GM23338 (cell line): ENCODE measurements around the gene PTPN21. TPM values are rescaled to one million over a fixed set of nuclear protein-coding genes. Genes with fewer than 3 reads are reported as not detected.

ENCODE experiments used
- ATAC-seq: fragments of 200-7000 bp; cut with Tn5 transposase; 3 replicates; pipeline ENCODE4 v1.9.1; 2020
- DNase-seq: peaks from one replicate; pipeline ENCODE4 v3.0.0-alpha.2; 2015; ENCODE audit warnings: low spot score
- H2AFZ ChIP-seq: fragments of 200-600 bp; sonication (generic); 2 replicates; pipeline ENCODE4 v1.8.0; 2016; ENCODE audit warnings: antibody characterized with exemption, mild to moderate bottlenecking, moderate library complexity
- H3F3A ChIP-seq: fragments of 200-600 bp; sonication (generic); replicated peaks from 2 replicates; pipeline ENCODE4 v1.8.0; 2017; ENCODE audit warnings: antibody characterized with exemption, mixed run types, low read depth
- H3K27ac ChIP-seq: fragments of 200-600 bp; sonication (generic); 2 replicates; pipeline ENCODE4 v1.6.1; 2016; ENCODE audit warnings: low read depth
- H3K27me3 ChIP-seq: fragments of 200-600 bp; sonication (generic); 2 replicates; pipeline ENCODE4 v1.8.0; 2016; ENCODE audit warnings: mild to moderate bottlenecking, mixed run types, moderate library complexity; ENCODE audit not compliant: insufficient read depth
- H3K36me3 ChIP-seq: fragments of 200-600 bp; sonication (generic); 2 replicates; pipeline ENCODE4 v1.8.0; 2016; ENCODE audit warnings: mild to moderate bottlenecking; ENCODE audit not compliant: insufficient read depth
- H3K4me1 ChIP-seq: fragments of 200-600 bp; sonication (generic); 2 replicates; pipeline ENCODE4 v1.8.0; 2016; ENCODE audit warnings: mild to moderate bottlenecking, moderate library complexity; ENCODE audit not compliant: insufficient read depth
- H3K4me2 ChIP-seq: fragments of 200-600 bp; sonication (generic); 2 replicates; pipeline ENCODE4 v1.7.1; 2017; ENCODE audit warnings: mixed run types
- H3K4me3 ChIP-seq: fragments of 200-600 bp; sonication (generic); 2 replicates; pipeline ENCODE4 v1.6.1; 2016; ENCODE audit warnings: mixed run types
- H3K79me2 ChIP-seq: fragments of 200-600 bp; sonication (generic); replicated peaks from 2 replicates; pipeline ENCODE4 v1.8.0; 2017; ENCODE audit warnings: mild to moderate bottlenecking; ENCODE audit not compliant: insufficient read depth
- H3K9me2 ChIP-seq: fragments of 200-600 bp; sonication (generic); 2 replicates; pipeline ENCODE4 v1.8.0; 2017; ENCODE audit not compliant: insufficient read depth
- H4K20me1 ChIP-seq: fragments of 200-600 bp; sonication (generic); replicated peaks from 2 replicates; pipeline ENCODE4 v1.8.0; 2017; ENCODE audit warnings: mild to moderate bottlenecking; ENCODE audit not compliant: insufficient read depth
- H3K27ac Mint-ChIP-seq: 2 replicates; pipeline ENCODE4 v1.8.0; 2020; ENCODE audit warnings: inconsistent platforms, mild to moderate bottlenecking, moderate library complexity, mixed read lengths
- H3K27me3 Mint-ChIP-seq: 3 replicates; pipeline ENCODE4 v1.8.0; 2022; ENCODE audit warnings: low read depth, mild to moderate bottlenecking, moderate library complexity, mixed read lengths, inconsistent platforms; ENCODE audit not compliant: insufficient read depth, poor library complexity
- H3K36me3 Mint-ChIP-seq: 3 replicates; pipeline ENCODE4 v1.8.0; 2021; ENCODE audit warnings: low read depth, mild to moderate bottlenecking, inconsistent platforms, moderate library complexity, mixed read lengths
- H3K4me1 Mint-ChIP-seq: 3 replicates; pipeline ENCODE4 v1.8.0; 2020; ENCODE audit warnings: mild to moderate bottlenecking, inconsistent platforms, mixed read lengths
- H3K4me3 Mint-ChIP-seq: 3 replicates; pipeline ENCODE4 v1.8.0; 2021; ENCODE audit warnings: moderate library complexity, mild to moderate bottlenecking, inconsistent platforms, mixed read lengths
- H3K9me3 Mint-ChIP-seq: 3 replicates; pipeline ENCODE4 v1.8.0; 2020; ENCODE audit warnings: moderate library complexity, mild to moderate bottlenecking, inconsistent platforms, mixed read lengths
- CTCF ChIP-seq, 2 experiments: fragments of 200-600 bp in 1 of 2; sonication (generic) in 1 of 2; conservative IDR thresholded peaks; 2 replicates each; pipeline versions ENCODE4 v1.5.1 to v1.6.1; 2016 to 2017; ENCODE audit warnings: antibody characterized with exemption in 2 of 2, low read depth in 2 of 2, mild to moderate bottlenecking in 2 of 2, moderate library complexity in 1 of 2
- NANOG ChIP-seq: IDR thresholded peaks from 2 replicates; pipeline ENCODE4 v1.6.1; 2016; ENCODE audit warnings: antibody characterized with exemption, borderline replicate concordance
- STAT1 ChIP-seq: IDR thresholded peaks from one replicate; pipeline ENCODE4 v1.6.1; 2016; ENCODE audit warnings: antibody characterized with exemption; ENCODE audit not compliant: unreplicated experiment
- ZNF331 ChIP-seq: fragments of 250-450 bp; sonication (Bioruptor Pico); IDR thresholded peaks from 2 replicates; pipeline ENCODE4 v1.5.0; 2020; ENCODE audit warnings: low read depth, mild to moderate bottlenecking, moderate library complexity
- ZNF462 ChIP-seq: fragments of 250-450 bp; sonication (Bioruptor Pico); IDR thresholded peaks from 2 replicates; pipeline ENCODE4 v1.5.0; 2020; ENCODE audit warnings: mild to moderate bottlenecking, moderate library complexity
- polyA plus RNA-seq: library from polyadenylated mRNA; unstranded; fragments of >200 nt; fragmentation: Nextera tagmentation; extraction: Ambion mirVana; gene quantifications from 2 replicates; pipeline ENCODE4 v1.2.1, GENCODE V29; 2016
- total RNA-seq: library from RNA; depleted of rRNA; stranded (reverse); fragments of >200 nt; shearing (Covaris generic); gene quantifications from 2 replicates; pipeline ENCODE4 v1.2.3, GENCODE V29; 2014

Gene PTPN21
- total and polyA plus RNA-seq, 2 experiments from 2014 or later = 2.7 to 5.6 TPM

DNA sequence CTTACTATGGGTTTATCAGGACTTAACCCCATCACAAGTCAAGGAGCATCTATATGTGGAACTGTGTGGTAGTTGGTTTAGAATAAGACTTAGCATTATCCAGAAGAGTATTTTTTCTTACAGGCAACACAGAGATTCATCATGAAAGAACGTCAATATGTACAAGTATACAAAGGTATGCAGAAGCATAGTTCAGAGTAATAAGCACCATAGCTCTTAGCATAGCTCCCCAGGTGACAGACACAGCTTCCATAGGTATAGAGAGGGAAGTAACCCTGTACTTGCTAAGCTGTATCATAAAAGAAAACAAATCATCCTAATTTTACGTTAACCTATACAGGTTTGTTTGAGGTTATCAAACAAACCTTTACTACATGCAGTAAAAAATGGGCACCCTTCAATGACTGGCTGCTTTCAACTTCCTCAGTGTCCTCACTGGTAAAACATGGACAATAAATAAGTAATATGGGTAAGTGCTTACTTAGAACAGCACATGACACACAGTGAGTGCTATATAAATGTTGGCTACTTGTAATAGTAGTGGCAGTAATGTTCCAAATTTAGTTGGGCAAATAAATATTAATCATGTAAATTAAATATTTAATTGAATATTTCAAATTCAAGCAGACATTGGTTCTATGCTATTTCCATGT, 50.9 kb downstream of the PTPN21 start (continued):
- no peak for TF ChIP-seq ZNF462 (CRISPR knock-in tag)

DNA sequence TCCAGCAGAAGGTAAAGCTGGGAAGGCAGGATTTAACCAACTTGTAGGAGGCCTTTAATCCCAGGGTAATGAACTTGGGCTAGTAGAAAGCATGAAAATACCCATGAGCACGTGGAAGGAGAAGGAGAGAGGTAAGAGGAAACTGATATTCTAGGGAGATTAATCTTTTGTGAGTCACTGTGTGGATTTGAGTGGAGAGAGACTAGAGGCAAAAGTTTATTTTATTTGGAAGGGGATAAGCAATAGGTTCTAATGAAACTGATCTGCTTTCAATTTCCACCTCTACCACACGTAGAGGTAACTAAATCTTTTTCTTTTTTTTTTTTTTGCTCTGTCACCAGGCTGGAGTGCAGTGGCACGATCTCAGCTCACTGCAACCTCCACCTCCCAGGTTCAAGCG, 52.1 kb downstream of the PTPN21 start:
- no peak for DNase-seq
- no peak overlapping the region; the same call in 1 of the 2 replicates for H3K27ac Mint-ChIP-seq
- Histone ChIP-seq H3K27me3 (no peaks in the 10 kb centered on the region), H3K4me2 (no peak overlapping the region), H3K79me2 (no peaks in the 10 kb centered on the region), H3K4me1 (no peaks in the 10 kb centered on the region), H3K27ac (no peak overlapping the region), H4K20me1 (no peaks in the 10 kb centered on the region), H3K9me2 (no peaks in the 10 kb centered on the region), H3K36me3 (no peaks in the 10 kb centered on the region), H3F3A (no peaks in the 10 kb centered on the region), H2AFZ (no peak overlapping the region), H3K4me3 (no peak overlapping the region)
- peaks cover 3% of the 10 kb centered on the region; the same call in 1 of the 3 replicates for H3K36me3 Mint-ChIP-seq
- no peak for ATAC-seq
- no peaks in the 10 kb centered on the region for H3K27me3 Mint-ChIP-seq
- no peak overlapping the region for H3K4me3 Mint-ChIP-seq
- no peaks in the 10 kb centered on the region for H3K9me3 Mint-ChIP-seq
- peaks cover 2% of the 10 kb centered on the region; the same call in 2 of the 3 replicates for H3K4me1 Mint-ChIP-seq
- TF ChIP-seq ZNF462 (CRISPR knock-in tag) (no peak), STAT1 (no peak), CTCF (conservative IDR thresholded peaks at IDR 0.05; ENCODE audit: low read depth in 2 of 2) (no peak), NANOG (no peak), ZNF331 (no peak)
